ENCODE results near the gene BCAS3.

- no peak for TF ChIP-seq CTCF (IDR thresholded peaks at IDR 0.05 in 4 of 5, conservative IDR thresholded peaks at IDR 0.05 in 1 of 5)
- TF ChIP-seq POLR2A (IDR thresholded peaks at IDR 0.05), result no peak
These were observed 636.9 kb downstream of the BCAS3 start for GRCh38 chr17:61314368-61315078.
